Activated T-cell treated with anti-CD3 and anti-CD28 coated beads for 48 hours (primary cell): ENCODE data around the gene HSD17B11.
"Not testable (repeated sequence)": the region's sequence is repeated elsewhere in the genome, so short reads cannot be mapped to it uniquely, and the experiment has no call there.

Experiments
- DNase-seq: peaks from one replicate; pipeline ENCODE4 v3.0.0-alpha.2; 2020; ENCODE audit warnings: low read depth

Gene HSD17B11, protein sequence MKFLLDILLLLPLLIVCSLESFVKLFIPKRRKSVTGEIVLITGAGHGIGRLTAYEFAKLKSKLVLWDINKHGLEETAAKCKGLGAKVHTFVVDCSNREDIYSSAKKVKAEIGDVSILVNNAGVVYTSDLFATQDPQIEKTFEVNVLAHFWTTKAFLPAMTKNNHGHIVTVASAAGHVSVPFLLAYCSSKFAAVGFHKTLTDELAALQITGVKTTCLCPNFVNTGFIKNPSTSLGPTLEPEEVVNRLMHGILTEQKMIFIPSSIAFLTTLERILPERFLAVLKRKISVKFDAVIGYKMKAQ

DNA sequence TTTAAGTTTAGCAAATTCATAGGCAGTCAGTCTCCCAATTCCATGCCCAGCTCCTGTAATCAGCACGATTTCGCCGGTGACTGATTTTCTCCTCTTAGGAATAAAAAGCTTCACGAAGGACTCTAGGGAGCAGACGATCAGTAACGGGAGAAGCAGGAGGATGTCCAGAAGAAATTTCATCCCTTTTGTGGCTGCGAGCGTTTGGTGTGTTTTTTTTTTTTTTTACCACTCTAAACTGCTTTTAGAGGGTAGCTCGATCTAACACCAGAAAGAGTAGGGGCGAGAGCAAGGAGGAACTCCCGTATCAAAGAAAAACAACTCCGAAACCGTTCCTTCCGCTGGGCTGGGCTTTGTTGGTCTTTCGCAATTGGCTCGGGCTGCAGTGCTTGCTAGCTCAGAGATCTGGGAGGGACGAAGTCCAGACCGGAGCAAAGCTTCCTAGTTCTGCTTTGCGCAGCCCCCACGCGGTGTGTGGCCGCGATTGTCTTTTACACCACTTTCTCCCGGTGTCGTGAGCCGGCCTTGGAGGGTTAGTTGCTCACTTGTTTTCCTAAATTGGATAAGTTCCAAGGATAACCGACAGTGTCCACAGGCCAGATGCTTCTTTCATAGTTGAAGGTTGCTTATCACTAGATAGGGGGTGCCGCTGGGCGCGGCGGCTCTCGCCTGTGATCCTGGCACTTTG lies at the start of gene HSD17B11:
TSS of gene HSD17B11 (minus strand) at position 298 of the 685 bp plus-strand sequence. CDS start at position 180, 118 bp downstream.
- peak; percentile 69 for DNase-seq

DNA sequence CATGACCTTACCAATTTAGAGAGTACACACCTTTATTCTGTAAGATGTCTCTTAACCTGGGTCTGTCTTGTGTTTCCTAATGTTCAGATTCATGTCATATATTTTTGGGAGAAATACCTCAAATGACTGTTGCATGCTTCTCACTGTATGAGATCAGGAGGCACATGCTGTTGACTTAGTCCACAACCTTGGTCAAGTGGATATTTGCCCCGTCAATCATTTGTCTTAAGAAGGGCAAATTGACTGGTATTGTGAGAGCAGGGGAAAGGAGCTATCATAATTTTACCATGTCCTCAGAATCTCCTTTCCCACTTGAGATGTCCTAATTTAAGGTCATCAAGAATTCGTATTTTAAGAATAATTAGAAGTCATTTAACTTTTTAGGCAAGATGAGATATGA lies 42.4 kb upstream of the HSD17B11 start:
- no peak for DNase-seq

DNA sequence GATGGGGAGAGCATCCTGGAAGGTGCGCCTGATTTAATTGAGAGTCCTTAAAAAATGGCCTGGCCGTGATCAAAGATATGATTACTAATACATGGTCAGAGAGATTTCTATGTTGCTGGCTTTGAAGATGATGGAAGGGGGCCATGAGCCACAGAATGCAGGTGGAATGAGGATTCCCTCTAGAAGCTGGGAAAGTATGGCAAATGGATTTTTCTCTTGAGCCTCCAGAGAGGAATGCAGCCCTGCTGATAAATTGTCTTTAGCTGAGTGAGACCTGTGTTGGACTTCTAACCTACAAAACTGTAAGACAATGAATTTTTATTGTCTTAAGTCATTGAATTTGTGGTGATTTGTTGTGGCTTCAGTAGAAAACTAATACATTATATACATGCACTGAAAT lies 39.0 kb upstream of the HSD17B11 start:
- no peak for DNase-seq

DNA sequence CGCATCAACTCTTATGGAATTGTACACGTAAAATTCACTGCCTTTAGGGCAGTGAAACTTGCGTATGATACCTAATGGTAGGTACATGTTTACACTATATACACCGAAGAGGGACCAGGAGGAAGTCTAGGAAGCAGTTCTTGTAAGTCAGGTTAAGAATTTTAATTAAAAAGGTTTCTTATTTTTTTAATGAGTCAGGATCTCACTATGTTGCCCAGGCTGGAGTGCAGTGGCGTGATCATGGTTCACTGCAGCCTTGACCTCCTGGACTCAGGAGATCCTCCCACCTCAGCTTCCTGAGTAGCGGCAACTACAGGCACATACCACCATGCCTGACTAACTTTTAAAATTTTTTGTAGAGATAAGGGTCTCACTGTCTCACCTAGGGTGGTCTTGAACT lies 38.0 kb upstream of the HSD17B11 start:
- no peak for DNase-seq

DNA sequence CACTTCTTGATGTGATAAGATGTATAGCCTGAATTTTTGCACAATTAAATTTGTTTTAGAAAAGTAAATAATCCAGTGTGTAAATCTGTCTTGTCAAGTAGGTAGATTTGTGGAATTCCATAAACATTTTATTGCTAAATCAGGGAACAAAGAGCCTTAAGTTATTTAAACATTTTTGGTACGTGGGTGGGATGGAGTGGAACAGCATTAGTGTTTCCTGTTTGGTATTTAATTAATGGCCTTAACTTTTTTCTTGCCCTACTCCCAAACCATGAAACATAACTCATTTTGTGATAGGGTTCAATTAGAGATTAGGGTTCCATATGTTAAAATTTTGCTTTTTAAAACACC lies 36.5 kb upstream of the HSD17B11 start:
- no peak for DNase-seq

DNA sequence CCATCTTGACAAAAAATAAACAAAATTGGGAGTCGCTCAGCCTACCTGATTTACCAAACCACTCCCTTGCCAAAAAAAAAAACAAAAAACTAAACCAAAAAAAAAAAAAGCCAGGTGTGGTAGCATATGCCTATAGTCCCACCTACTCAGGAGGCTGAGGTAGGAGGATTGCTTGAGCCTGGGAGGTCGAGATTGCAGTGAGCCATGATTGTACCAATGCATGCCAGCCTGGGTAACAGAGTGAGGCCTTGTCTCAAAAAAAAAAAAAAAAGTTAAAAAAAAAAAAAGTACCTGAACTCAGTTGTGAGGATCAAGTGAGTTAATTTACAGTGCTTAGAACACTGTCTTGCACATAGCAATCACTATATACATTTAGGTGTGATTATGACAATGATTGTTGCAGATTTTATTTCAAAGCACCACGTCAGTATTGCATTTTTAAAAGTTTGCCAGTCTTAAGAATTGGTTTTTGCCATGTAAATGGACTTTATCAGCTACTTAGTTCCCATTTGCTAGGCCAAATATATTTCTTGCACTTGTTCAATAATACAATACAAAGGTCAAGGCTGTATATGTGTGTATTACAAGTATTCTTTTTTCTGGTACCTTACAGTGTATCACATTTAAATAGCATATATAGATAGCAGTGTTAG lies 36.0 kb upstream of the HSD17B11 start:
- no peak for DNase-seq

DNA sequence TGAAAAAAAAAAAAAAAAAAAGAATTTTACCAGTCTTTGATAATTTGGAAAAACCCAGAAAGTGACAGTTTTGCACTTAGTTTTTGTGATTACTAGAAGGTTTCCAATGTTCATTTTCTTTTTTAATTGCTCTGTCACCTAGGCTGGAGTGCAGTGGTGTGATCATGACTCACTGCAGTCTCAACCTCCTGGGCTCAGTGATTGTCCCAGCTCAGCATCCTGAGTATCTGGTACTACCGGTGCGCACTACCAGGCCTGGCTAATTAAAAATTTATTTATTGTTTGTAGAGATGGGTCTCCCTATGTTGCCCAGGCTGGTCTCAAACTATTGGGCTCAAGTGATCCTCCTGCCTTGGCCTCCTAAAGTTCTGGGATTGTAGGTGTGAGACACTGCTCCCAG lies 34.7 kb upstream of the HSD17B11 start:
- no peak for DNase-seq

DNA sequence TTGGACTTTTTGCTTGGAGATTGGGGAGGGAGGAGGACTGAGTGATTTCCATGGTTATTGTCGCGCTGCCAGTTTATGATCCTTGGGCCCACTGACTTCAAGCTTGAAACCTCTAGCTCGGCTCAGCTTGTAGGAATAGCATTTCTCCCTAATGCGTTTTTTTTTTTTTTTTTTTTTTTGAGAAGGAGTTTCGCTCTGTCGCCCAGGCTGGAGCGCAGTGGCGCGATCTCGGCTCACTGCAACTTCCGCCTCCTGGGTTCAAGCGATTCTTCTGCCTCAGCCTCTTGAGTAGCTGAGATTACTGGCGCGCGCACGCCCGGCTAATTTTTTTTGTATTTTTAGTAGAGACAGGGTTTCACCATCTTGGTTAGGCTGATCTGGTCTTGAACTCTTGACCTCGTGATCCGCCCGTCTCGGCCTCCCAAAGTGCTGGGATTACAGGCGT lies 33.1 kb upstream of the HSD17B11 start:
- not testable (repeated sequence) for DNase-seq

DNA sequence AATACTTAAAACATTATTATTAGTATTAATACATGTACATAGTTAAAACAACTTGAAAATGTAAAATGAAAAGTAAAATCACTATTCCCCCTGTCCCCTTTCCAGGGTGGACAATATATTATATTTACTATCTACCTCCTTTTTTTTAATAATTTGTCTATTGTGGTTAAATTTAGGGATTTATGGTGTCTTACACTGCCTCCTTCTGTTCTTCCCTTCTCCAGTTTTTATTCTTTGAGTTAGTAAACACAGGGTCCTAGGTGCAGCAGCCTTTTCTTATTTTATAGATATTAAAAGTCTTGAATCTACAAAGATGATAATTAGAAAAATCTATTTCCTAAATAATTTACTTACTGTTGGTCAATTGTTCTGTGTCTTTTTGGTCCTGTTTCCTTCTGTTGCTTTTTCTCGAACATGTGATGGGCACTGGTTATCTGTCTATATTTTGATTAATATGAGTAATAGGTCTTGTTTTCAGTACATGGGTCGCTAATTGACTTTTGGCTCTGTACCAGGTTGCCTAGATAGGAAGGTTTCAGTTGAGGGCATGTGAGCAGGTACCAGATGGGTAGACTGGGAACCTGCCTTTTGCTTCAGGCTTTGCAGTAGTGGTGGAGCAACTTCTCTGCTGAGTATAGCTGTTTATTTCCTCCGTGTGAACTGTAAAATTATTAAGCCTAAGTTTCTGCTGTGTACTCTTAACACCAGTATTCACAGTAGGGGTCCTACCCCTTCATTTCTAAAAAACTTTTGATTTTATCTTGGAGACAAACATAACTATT lies 32.5 kb upstream of the HSD17B11 start:
- DNase-seq, result no peak

DNA sequence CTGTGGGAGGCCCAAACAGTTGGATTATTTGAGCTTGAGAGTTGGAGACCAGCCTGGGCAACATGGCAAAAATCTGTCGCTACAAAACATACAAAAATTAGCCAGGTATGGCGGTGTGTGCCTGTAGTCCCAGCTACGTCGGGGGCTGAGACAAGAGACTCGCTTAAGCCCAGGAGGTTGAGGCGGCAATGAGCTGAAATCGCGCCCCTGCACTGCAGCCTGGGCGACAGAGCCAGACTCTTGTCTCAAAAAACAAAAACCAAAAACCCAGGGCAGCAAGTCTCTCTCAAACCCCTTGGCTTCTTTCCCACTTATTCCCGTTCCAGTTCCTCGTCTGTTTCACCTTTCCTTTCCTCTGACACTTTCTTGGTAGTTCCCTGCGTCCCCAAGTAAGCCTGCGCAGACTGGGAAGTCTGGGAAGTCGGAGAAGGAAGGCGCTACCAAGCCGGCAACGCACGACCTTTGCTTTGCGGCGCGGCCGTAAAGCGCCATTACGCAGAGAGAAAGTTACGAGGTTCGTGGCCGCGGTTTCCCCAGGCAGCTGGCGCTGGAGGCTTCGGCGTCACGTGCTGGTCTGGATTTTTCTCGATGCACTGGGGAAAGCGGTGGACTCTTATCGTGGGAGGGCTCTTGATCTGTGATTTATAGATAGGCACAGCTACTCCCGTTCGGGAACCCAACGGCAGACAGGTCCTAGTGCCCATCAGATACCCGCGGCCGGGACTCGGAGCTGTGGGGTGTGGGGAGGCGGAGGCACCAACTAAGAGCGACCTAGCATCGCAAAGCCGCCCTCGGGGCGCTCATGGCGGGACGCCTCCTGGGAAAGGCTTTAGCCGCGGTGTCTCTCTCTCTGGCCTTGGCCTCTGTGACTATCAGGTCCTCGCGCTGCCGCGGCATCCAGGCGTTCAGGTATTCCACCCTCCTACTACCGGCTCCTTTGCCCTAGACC lies 31.4 kb upstream of the HSD17B11 start, which contains the start of gene NUDT9:
TSS of gene NUDT9 (plus strand) at position 470 of the 949 bp plus-strand sequence. CDS start at position 803, 333 bp downstream.
- DNase-seq, result peak; percentile 81

DNA sequence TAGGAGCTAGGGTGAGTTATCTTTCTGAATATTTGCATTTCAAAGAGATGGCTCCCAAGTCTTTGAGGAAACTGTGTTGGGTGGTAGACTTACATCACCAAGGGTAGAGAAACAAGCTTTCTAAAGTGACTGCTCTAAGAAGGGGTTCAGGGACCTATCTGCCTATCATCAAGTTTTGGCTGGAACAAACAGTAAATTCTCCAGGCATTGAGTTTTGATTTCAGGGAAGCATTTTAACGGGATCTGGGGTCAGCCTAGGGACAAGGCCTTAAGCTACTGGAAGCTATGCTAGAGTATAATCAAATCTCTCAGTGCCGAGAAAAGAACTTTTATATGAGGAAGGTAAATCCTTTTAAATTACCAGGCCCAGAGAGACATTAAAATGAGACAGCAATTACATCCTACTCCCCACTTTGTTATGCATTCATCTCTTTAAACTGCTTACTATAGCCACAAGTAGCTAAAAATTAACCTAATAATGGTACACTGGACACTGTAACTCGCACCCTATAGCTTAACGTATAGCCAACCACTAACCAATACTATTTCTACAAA lies 29.4 kb upstream of the HSD17B11 start:
- DNase-seq, result no peak

DNA sequence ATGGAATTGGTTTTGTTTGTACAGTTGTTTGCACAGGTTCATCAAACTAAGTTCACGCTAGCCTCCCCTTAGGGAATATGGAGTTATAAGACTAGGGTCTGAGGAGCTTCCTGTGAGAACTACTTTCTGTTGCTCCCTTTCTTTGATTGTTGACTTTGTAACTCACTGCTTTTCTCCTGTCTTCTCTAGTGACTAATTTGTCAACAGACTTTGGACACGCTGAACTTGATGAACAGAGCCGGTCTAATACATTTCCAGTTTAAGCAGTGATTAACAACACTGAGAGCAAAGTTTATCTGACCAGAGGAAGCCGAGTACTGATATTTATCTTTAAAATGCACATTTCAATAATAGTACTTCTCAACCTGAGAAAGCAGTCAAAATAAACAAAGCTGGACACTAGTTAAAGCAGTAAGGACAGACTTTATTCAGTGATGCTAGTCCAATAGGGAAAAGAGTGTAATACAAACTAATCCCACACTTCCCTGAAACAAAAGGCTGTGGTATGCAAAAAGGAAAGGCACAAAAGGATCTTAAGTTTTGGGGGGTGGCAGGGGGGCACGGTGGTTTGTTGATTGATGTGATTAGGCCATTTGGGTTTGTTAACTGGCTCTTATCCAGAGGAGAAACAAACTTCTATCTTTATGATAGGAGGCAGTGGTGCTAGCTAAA lies 28.7 kb upstream of the HSD17B11 start:
- DNase-seq, result no peak

DNA sequence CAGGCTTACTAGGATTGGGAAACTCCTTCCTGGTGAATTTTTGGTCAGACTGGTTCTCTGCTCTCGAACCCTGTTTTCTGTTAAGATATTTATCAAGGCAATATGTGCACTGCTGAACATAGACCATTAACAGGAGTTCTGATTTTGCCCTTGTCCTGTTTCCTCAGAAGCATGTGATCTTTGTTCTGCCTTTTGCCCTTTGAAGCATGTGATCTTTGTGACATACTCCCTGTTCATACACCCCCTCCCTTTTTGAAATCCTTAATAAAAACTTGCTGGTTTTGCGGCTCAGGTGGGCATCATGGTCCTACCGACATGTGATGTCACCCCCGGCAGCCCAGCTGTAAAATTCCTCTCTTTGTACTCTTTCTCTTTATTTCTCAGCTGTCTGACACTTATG lies 27.4 kb upstream of the HSD17B11 start:
- DNase-seq, result not testable (repeated sequence)

DNA sequence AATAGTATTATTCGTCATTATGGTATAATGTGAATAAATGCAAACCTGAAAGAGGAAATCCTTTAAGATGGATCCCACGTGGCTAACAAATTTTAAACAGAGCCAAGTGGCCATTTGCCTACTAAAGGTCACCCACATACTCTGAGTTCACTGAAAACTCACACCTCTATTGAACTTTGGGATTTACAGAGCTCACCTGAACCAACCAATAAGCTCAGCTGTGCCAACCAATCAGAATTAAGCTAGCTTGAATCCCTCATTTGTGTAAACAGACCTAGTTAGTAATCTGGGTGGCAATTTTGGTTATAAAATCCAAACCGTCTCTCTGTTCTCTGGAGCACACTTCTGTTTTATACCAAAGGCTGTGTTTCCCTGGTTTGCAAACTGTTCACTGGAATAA lies 26.0 kb upstream of the HSD17B11 start:
- DNase-seq, result no peak

DNA sequence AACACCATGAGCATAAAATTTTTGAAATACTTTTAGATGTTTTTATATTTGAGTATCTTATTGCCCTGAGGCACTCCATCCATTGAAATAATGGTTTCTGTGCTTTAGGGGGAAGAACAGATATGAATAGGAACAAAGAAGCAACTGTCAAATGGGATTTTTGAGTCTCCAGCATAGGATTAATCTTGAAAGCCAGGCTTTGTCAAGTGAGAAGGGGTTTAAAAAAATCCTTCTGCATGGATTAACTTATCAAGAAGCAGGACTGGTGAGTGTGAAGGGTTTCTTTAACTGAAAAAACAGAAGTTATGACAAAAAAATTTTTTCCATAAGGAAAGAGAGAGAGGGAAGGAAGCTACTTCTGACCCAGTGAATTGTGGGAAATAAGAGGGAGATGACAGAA lies 23.8 kb upstream of the HSD17B11 start:
- no peak for DNase-seq

DNA sequence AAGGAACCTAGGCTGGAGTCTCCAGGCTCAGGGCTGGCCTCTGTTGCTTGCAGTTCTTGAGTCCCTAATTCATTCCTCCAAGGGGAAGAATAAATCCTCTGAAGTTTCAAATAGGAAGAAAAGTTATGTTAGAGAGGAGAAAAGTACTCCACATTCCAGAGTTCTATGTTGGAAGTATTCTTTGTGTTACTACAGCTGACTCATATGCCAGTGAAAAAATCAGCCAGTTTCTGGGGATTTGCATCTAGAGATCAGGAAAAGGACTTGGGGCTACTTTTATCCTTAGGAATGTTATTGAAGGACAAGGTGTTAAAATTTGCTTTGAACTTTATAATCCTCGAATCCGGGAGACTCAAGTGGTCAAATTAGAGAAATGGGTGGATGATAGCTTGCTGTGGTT lies 19.7 kb upstream of the HSD17B11 start:
- DNase-seq, result no peak

DNA sequence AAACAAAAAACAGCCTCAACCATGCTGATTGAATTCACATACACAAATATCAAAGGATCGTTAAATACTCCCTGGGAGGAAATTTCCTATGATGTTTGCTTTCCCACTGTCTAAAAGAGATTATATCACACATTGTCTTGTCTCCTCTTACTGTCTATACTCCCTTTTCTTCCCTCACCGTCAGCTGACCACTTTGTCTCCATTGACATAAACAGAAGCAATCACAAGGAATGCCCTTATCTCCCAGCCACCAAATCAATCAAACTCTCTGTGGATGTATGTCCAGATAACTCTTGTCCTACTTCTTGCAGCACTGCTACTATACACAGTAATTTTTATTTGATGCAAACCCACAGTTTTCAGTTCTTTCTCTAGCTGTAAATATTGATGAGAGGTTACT lies 19.2 kb upstream of the HSD17B11 start:
- no peak for DNase-seq

DNA sequence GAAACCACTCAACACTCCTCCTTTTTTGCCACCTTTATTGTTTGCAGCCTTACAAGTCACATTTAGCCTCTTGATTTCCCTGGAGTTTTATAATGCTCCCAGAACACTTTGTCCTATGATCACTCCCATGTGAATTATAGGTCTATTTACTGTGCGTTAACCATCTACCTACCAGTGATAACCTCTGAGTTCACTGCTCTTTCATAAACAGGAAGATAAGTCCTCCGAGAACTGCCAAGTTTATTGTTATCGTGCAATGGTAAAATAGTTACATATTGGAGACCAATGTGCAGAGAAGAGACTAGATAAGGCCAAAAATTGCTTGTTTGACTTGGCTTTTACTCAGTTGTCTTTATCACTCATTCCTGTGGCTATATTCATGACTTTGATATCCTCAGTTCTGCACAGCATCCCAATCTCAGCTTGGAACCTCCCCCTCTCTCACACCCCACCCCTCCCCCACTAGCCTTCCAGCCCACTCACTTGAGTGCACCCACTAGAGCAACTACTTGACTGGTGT lies 18.5 kb upstream of the HSD17B11 start:
- DNase-seq, result no peak

DNA sequence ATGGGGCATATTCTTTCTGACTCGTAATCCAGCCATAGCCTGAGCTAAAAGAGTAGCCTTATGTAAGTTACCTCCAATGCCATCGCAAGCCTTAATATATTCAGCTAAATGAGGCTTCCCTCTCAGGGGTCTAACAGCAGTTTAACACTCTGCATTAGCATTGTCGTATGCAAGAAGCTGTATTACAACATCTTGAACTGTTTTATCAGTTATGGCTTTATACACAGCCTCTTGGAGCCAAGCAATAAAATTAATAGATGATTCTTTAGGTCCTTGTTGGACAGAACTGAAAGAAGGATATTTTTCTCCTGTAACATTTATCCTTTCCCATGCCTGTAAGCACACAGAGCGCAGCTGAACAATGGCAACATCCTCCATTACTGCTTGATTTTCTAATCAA lies 15.9 kb upstream of the HSD17B11 start:
- DNase-seq, result not testable (repeated sequence)

DNA sequence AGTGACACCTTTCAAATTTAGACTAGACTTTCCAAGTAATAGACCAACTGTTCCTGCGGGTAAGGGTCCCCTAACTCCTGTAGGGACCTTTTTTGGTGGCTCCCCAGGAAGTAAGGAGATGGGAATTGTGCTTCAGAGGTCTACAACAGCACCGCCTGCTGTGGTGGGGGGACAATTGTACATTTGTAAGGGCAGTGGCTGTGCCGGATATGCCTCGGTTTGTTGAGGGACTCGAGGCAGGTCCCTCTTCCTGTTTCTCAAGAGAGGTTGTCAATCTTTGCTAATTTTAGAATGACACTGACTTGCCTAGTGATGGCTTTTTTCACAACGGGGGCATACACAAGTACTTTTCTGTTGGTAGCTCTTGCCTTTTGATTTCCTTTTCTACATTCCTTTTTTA lies 15.5 kb upstream of the HSD17B11 start:
- DNase-seq, result no peak
